GM12878 (cell line): ENCODE results near the gene RNF223.

Experiments
- BHLHE40 ChIP-seq, 2 experiments: fragments of 450-650 bp in 1 of 2; IDR thresholded peaks; 2 replicates each; pipeline ENCODE4 v1.6.1; 2011 to 2017; ENCODE audit warnings: low read depth in 2 of 2, borderline replicate concordance in 1 of 2, improper control_type of control experiment in 1 of 2, low read length in 1 of 2, mild to moderate bottlenecking in 1 of 2
- BMI1 ChIP-seq: fragments of 450-650 bp; IDR thresholded peaks from 2 replicates; pipeline ENCODE4 v1.6.1; 2016; ENCODE audit warnings: mild to moderate bottlenecking, moderate library complexity, borderline replicate concordance
- CBFB ChIP-seq: IDR thresholded peaks from 2 replicates; pipeline ENCODE4 v1.6.1; 2016; ENCODE audit warnings: antibody characterized with exemption, low read depth
- ETV6 ChIP-seq, 2 experiments: fragments of 450-650 bp in 1 of 2; IDR thresholded peaks in 1 of 2; conservative IDR thresholded peaks in 1 of 2; 2 replicates each; pipeline ENCODE4 v1.6.1; 2014; ENCODE audit warnings: antibody characterized with exemption in 1 of 2, borderline replicate concordance in 1 of 2, low read depth in 1 of 2, mild to moderate bottlenecking in 1 of 2, moderate library complexity in 1 of 2
- HDGF ChIP-seq: fragments of 450-650 bp; IDR thresholded peaks from 2 replicates; pipeline ENCODE4 v1.6.1; 2016; ENCODE audit warnings: antibody characterized with exemption
- POLR2A ChIP-seq: IDR thresholded peaks from 2 replicates; pipeline ENCODE4 v1.6.1; 2011; ENCODE audit warnings: low read depth, mild to moderate bottlenecking, low read length
- POLR2AphosphoS2 ChIP-seq: IDR thresholded peaks from 2 replicates; pipeline ENCODE4 v1.6.1; 2011; ENCODE audit warnings: low read depth, mild to moderate bottlenecking, low read length, improper control_type of control experiment, moderate library complexity
- POLR2AphosphoS5 ChIP-seq: IDR thresholded peaks from 2 replicates; pipeline ENCODE4 v1.6.1; 2011; ENCODE audit warnings: mild to moderate bottlenecking, low read length, inconsistent platforms
- RFX5 ChIP-seq: IDR thresholded peaks from 2 replicates; pipeline ENCODE4 v1.6.1; 2011; ENCODE audit warnings: low read depth, low read length, improper control_type of control experiment
- SP1 ChIP-seq: IDR thresholded peaks from one replicate; pipeline ENCODE4 v1.6.1; 2011; ENCODE audit warnings: low read depth, low read length
- TF ChIP-seq, protein P1 (sequence below): IDR thresholded peaks from 2 replicates; pipeline ENCODE4 v1.6.1; 2012; ENCODE audit warnings: mild to moderate bottlenecking, low read depth, low read length
- TF ChIP-seq, protein P2 (sequence below), 3 experiments: IDR thresholded peaks in 2 of 3; conservative IDR thresholded peaks in 1 of 3; 2 replicates each; pipeline ENCODE4 v1.5.1; 2011; ENCODE audit warnings: low read depth in 3 of 3, low read length in 3 of 3, mild to moderate bottlenecking in 3 of 3, control low read depth in 2 of 3, moderate library complexity in 2 of 3, inconsistent platforms in 1 of 3, mixed read lengths in 1 of 3; ENCODE audit not compliant: control insufficient read depth in 2 of 3, insufficient read depth in 1 of 3; ENCODE audit errors: extremely low read depth in 1 of 3

- TF ChIP-seq, protein P1, sequence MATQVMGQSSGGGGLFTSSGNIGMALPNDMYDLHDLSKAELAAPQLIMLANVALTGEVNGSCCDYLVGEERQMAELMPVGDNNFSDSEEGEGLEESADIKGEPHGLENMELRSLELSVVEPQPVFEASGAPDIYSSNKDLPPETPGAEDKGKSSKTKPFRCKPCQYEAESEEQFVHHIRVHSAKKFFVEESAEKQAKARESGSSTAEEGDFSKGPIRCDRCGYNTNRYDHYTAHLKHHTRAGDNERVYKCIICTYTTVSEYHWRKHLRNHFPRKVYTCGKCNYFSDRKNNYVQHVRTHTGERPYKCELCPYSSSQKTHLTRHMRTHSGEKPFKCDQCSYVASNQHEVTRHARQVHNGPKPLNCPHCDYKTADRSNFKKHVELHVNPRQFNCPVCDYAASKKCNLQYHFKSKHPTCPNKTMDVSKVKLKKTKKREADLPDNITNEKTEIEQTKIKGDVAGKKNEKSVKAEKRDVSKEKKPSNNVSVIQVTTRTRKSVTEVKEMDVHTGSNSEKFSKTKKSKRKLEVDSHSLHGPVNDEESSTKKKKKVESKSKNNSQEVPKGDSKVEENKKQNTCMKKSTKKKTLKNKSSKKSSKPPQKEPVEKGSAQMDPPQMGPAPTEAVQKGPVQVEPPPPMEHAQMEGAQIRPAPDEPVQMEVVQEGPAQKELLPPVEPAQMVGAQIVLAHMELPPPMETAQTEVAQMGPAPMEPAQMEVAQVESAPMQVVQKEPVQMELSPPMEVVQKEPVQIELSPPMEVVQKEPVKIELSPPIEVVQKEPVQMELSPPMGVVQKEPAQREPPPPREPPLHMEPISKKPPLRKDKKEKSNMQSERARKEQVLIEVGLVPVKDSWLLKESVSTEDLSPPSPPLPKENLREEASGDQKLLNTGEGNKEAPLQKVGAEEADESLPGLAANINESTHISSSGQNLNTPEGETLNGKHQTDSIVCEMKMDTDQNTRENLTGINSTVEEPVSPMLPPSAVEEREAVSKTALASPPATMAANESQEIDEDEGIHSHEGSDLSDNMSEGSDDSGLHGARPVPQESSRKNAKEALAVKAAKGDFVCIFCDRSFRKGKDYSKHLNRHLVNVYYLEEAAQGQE = no peak
- TF ChIP-seq POLR2A (no peak), RFX5 (no peak), BMI1 (no peak), POLR2AphosphoS2 (no peak), BHLHE40 (IDR thresholded peaks at IDR 0.05; ENCODE audit: borderline replicate concordance in 1 of 2, low read depth in 2 of 2, low read length in 1 of 2) (no peak), HDGF (no peak), SP1 (no peak), CBFB (no peak), POLR2AphosphoS5 (no peak), ETV6 (conservative IDR thresholded peaks at IDR 0.05 in 1 of 2, IDR thresholded peaks at IDR 0.05 in 1 of 2; ENCODE audit: borderline replicate concordance in 1 of 2, low read depth in 1 of 2) (no peak)
- TF ChIP-seq, protein P2, sequence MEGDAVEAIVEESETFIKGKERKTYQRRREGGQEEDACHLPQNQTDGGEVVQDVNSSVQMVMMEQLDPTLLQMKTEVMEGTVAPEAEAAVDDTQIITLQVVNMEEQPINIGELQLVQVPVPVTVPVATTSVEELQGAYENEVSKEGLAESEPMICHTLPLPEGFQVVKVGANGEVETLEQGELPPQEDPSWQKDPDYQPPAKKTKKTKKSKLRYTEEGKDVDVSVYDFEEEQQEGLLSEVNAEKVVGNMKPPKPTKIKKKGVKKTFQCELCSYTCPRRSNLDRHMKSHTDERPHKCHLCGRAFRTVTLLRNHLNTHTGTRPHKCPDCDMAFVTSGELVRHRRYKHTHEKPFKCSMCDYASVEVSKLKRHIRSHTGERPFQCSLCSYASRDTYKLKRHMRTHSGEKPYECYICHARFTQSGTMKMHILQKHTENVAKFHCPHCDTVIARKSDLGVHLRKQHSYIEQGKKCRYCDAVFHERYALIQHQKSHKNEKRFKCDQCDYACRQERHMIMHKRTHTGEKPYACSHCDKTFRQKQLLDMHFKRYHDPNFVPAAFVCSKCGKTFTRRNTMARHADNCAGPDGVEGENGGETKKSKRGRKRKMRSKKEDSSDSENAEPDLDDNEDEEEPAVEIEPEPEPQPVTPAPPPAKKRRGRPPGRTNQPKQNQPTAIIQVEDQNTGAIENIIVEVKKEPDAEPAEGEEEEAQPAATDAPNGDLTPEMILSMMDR (IDR thresholded peaks at IDR 0.05 in 2 of 3, conservative IDR thresholded peaks at IDR 0.05 in 1 of 3; ENCODE audit: control insufficient read depth in 2 of 3, extremely low read depth in 1 of 3, insufficient read depth in 1 of 3, low read depth in 3 of 3, low read length in 3 of 3) = no peak
These were observed 36.5 kb downstream of the RNF223 start for GRCh38 chr1:1037366-1038327.
